Cardiac fibroblast (primary cell): Measurements from ENCODE around the gene SHB.
A peak's percentile ranks its signal among the peaks of the same experiment; 100 is the strongest.

Experiments
- DNase-seq, 2 donors: peaks; one replicate each; pipeline versions ENCODE4 v3.0.0 to v3.0.0-alpha.2; 2010; ENCODE audit warnings: low read depth in 2 of 2
- H3K4me3 ChIP-seq, 2 donors: replicated peaks in 1 of 2; 1 replicate in 1 of 2; 2 replicates in 1 of 2; pipeline ENCODE4 v1.5.1; 2011; ENCODE audit warnings: low read depth in 2 of 2, low read length in 2 of 2, mild to moderate bottlenecking in 2 of 2, moderate library complexity in 1 of 2
- CTCF ChIP-seq: IDR thresholded peaks from one replicate; pipeline ENCODE4 v1.5.1; 2011; ENCODE audit warnings: low read depth, mild to moderate bottlenecking, low read length, inconsistent platforms

The SHB gene

GRCh38 chr9:37956904-37957663 is 111.9 kb downstream of the SHB start:
- TF ChIP-seq CTCF = no peak
- DNase-seq = no peak
- H3K4me3 ChIP-seq = no peak overlapping the region

DNA sequence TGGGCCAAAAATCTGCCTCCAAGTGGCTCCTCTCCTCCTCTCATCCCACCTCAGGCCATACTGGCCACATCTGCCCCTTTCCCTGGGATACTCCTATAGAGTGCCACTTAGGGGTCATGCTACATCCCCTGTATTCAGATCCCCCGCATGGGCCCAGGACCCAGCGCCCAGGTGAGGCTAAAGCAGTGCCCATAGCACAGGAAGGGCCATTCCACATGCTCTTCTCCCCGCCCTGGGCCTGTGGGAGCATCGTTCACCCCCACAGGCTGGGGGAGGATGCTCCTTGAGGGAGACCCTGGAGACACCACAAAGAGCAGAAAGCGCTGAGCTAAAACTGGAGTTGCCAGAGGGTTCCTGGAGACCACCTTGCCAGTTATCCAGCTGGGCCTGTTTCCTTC is 112.6 kb downstream of the SHB start:
- no peak for DNase-seq
- TF ChIP-seq CTCF = no peak
- no peak overlapping the region for H3K4me3 ChIP-seq

DNA sequence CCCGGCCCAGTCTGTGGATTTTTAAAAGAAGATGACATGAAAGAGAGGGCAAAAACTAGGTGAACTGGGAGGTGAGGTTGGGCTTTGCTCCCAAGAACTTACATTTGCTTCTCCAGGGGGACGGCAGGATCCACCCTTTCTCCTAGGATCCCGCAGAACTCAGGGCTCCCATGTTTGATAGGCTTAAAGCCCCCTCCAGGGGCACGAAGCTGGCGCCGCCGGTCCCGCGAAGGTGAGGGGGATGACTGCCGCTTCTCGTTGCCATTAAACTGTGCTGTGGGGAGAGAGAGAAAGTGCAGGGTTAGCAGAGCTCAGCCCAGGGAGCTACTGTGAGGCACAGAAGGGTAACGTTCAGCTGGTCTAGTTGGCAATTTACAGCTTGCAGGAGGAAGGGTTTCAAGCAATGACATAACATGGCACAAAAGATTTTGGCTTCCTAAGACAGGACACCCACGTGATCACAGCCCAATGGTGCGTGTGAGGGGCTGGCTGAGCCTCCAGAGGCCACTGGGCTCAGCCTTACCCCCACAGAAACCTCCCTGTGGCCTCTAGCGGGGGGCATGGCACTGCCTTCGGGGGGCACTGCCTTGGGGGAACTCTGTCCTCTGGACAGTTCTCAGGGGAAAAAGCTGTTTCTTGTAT is 113.1 kb downstream of the SHB start:
- no peak for DNase-seq
- H3K4me3 ChIP-seq = no peak overlapping the region
- no peak for TF ChIP-seq CTCF

DNA sequence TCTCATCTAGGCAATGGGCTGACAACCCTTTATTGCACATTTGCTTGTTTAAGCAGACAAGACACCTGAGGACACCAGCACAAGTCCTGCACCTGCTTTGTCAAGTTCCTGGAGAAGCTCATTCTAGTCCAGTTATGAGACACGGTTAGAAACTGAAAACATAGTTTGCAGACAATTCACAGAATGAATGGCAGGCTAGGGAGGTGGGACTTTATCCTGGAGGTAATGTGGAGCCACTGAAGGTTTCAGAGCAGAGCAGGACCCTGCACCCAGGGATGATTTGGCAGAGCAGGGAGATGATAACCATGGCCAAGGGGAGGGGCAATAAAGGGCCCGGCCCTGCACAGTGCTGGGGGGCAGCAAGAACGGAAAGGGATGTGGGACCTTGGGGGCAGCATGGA is 114.4 kb downstream of the SHB start:
- no peak for DNase-seq
- no peak overlapping the region for H3K4me3 ChIP-seq
- TF ChIP-seq CTCF = no peak

GRCh38 chr9:37953775-37954437 is 115.1 kb downstream of the SHB start:
- H3K4me3 ChIP-seq = no peak overlapping the region
- TF ChIP-seq CTCF = no peak
- DNase-seq = peak; percentile 95 to 100

GRCh38 chr9:37953206-37953774 is 115.7 kb downstream of the SHB start:
- no peak overlapping the region for H3K4me3 ChIP-seq
- DNase-seq = no peak
- no peak for TF ChIP-seq CTCF
